GM23338 (cell line): ENCODE data around the gene MAPK6. TPM values are rescaled to one million over a fixed set of nuclear protein-coding genes. Genes with fewer than 3 reads are reported as not detected.

Experiments
- ATAC-seq: fragments of 200-7000 bp; cut with Tn5 transposase; 3 replicates; pipeline ENCODE4 v1.9.1; 2020
- DNase-seq: peaks from one replicate; pipeline ENCODE4 v3.0.0-alpha.2; 2015; ENCODE audit warnings: low spot score
- H2AFZ ChIP-seq: fragments of 200-600 bp; sonication (generic); 2 replicates; pipeline ENCODE4 v1.8.0; 2016; ENCODE audit warnings: antibody characterized with exemption, mild to moderate bottlenecking, moderate library complexity
- H3F3A ChIP-seq: fragments of 200-600 bp; sonication (generic); replicated peaks from 2 replicates; pipeline ENCODE4 v1.8.0; 2017; ENCODE audit warnings: antibody characterized with exemption, mixed run types, low read depth
- H3K27ac ChIP-seq: fragments of 200-600 bp; sonication (generic); 2 replicates; pipeline ENCODE4 v1.6.1; 2016; ENCODE audit warnings: low read depth
- H3K27me3 ChIP-seq: fragments of 200-600 bp; sonication (generic); 2 replicates; pipeline ENCODE4 v1.8.0; 2016; ENCODE audit warnings: mild to moderate bottlenecking, mixed run types, moderate library complexity; ENCODE audit not compliant: insufficient read depth
- H3K36me3 ChIP-seq: fragments of 200-600 bp; sonication (generic); 2 replicates; pipeline ENCODE4 v1.8.0; 2016; ENCODE audit warnings: mild to moderate bottlenecking; ENCODE audit not compliant: insufficient read depth
- H3K4me1 ChIP-seq: fragments of 200-600 bp; sonication (generic); 2 replicates; pipeline ENCODE4 v1.8.0; 2016; ENCODE audit warnings: mild to moderate bottlenecking, moderate library complexity; ENCODE audit not compliant: insufficient read depth
- H3K4me2 ChIP-seq: fragments of 200-600 bp; sonication (generic); 2 replicates; pipeline ENCODE4 v1.7.1; 2017; ENCODE audit warnings: mixed run types
- H3K4me3 ChIP-seq: fragments of 200-600 bp; sonication (generic); 2 replicates; pipeline ENCODE4 v1.6.1; 2016; ENCODE audit warnings: mixed run types
- H3K79me2 ChIP-seq: fragments of 200-600 bp; sonication (generic); replicated peaks from 2 replicates; pipeline ENCODE4 v1.8.0; 2017; ENCODE audit warnings: mild to moderate bottlenecking; ENCODE audit not compliant: insufficient read depth
- H3K9me2 ChIP-seq: fragments of 200-600 bp; sonication (generic); 2 replicates; pipeline ENCODE4 v1.8.0; 2017; ENCODE audit not compliant: insufficient read depth
- H4K20me1 ChIP-seq: fragments of 200-600 bp; sonication (generic); replicated peaks from 2 replicates; pipeline ENCODE4 v1.8.0; 2017; ENCODE audit warnings: mild to moderate bottlenecking; ENCODE audit not compliant: insufficient read depth
- H3K27ac Mint-ChIP-seq: 2 replicates; pipeline ENCODE4 v1.8.0; 2020; ENCODE audit warnings: inconsistent platforms, mild to moderate bottlenecking, moderate library complexity, mixed read lengths
- H3K27me3 Mint-ChIP-seq: 3 replicates; pipeline ENCODE4 v1.8.0; 2022; ENCODE audit warnings: low read depth, mild to moderate bottlenecking, moderate library complexity, mixed read lengths, inconsistent platforms; ENCODE audit not compliant: insufficient read depth, poor library complexity
- H3K36me3 Mint-ChIP-seq: 3 replicates; pipeline ENCODE4 v1.8.0; 2021; ENCODE audit warnings: low read depth, mild to moderate bottlenecking, inconsistent platforms, moderate library complexity, mixed read lengths
- H3K4me1 Mint-ChIP-seq: 3 replicates; pipeline ENCODE4 v1.8.0; 2020; ENCODE audit warnings: mild to moderate bottlenecking, inconsistent platforms, mixed read lengths
- H3K4me3 Mint-ChIP-seq: 3 replicates; pipeline ENCODE4 v1.8.0; 2021; ENCODE audit warnings: moderate library complexity, mild to moderate bottlenecking, inconsistent platforms, mixed read lengths
- H3K9me3 Mint-ChIP-seq: 3 replicates; pipeline ENCODE4 v1.8.0; 2020; ENCODE audit warnings: moderate library complexity, mild to moderate bottlenecking, inconsistent platforms, mixed read lengths
- CREB1 ChIP-seq: fragments of 250-450 bp; sonication (Bioruptor Pico); IDR thresholded peaks from 2 replicates; pipeline ENCODE4 v1.5.0; 2020; ENCODE audit warnings: low read depth, mild to moderate bottlenecking, moderate library complexity
- ETS1 ChIP-seq: IDR thresholded peaks from 2 replicates; pipeline ENCODE4 v1.6.1; 2016; ENCODE audit warnings: antibody characterized with exemption
- EZH2 ChIP-seq: fragments of 200-600 bp; sonication (generic); IDR thresholded peaks from one replicate; pipeline ENCODE4 v1.8.0; 2017; ENCODE audit warnings: antibody characterized with exemption, mild to moderate bottlenecking, low read depth; ENCODE audit not compliant: unreplicated experiment
- NANOG ChIP-seq: IDR thresholded peaks from 2 replicates; pipeline ENCODE4 v1.6.1; 2016; ENCODE audit warnings: antibody characterized with exemption, borderline replicate concordance
- POLR2AphosphoS5 ChIP-seq: IDR thresholded peaks from 2 replicates; pipeline ENCODE4 v1.6.1; 2016; ENCODE audit warnings: antibody characterized with exemption, low read depth
- STAT1 ChIP-seq: IDR thresholded peaks from one replicate; pipeline ENCODE4 v1.6.1; 2016; ENCODE audit warnings: antibody characterized with exemption; ENCODE audit not compliant: unreplicated experiment
- ZNF114 ChIP-seq: fragments of 250-450 bp; sonication (Bioruptor Pico); IDR thresholded peaks from 2 replicates; pipeline ENCODE4 v1.5.0; 2020; ENCODE audit warnings: mild to moderate bottlenecking, moderate library complexity
- ZNF331 ChIP-seq: fragments of 250-450 bp; sonication (Bioruptor Pico); IDR thresholded peaks from 2 replicates; pipeline ENCODE4 v1.5.0; 2020; ENCODE audit warnings: low read depth, mild to moderate bottlenecking, moderate library complexity
- polyA plus RNA-seq: library from polyadenylated mRNA; unstranded; fragments of >200 nt; fragmentation: Nextera tagmentation; extraction: Ambion mirVana; gene quantifications from 2 replicates; pipeline ENCODE4 v1.2.1, GENCODE V29; 2016
- total RNA-seq: library from RNA; depleted of rRNA; stranded (reverse); fragments of >200 nt; shearing (Covaris generic); gene quantifications from 2 replicates; pipeline ENCODE4 v1.2.3, GENCODE V29; 2014
- TF ChIP-seq, protein P1 (sequence below): IDR thresholded peaks from one replicate; pipeline ENCODE4 v1.6.1; 2018; ENCODE audit warnings: antibody characterized with exemption; ENCODE audit not compliant: unreplicated experiment
- TF ChIP-seq, protein P2 (sequence below): fragments of 250-450 bp; sonication (Bioruptor Pico); IDR thresholded peaks from 2 replicates; pipeline ENCODE4 v1.5.0; 2020; ENCODE audit warnings: mild to moderate bottlenecking, moderate library complexity

MAPK6 gene
- total and polyA plus RNA-seq, 2 experiments from 2014 or later, result 40.9 to 92.3 TPM

GRCh38 chr15:52085299-52085698, 66.3 kb downstream of the MAPK6 start:
- Histone ChIP-seq H3K4me1 (no peaks in the 10 kb centered on the region), H2AFZ (peak overlapping the region; percentile 48; the same call in 1 of the 2 replicates), H3K4me3 (no peak overlapping the region), H3K36me3 (no peaks in the 10 kb centered on the region), H3K79me2 (no peaks in the 10 kb centered on the region), H3K9me2 (no peaks in the 10 kb centered on the region; the same call in 1 of the 2 replicates), H3K4me2 (no peak overlapping the region), H3K27me3 (no peaks in the 10 kb centered on the region), H3K27ac (no peak overlapping the region), H4K20me1 (no peaks in the 10 kb centered on the region), H3F3A (no peaks in the 10 kb centered on the region)
- peaks cover 2% of the 10 kb centered on the region; the same call in 2 of the 3 replicates for H3K4me1 Mint-ChIP-seq
- ATAC-seq (no peak), DNase-seq (no peak)
- no peak overlapping the region for H3K27ac Mint-ChIP-seq
- H3K36me3 Mint-ChIP-seq, result no peaks in the 10 kb centered on the region
- peaks cover 5% of the 10 kb centered on the region; the same call in 2 of the 3 replicates for H3K9me3 Mint-ChIP-seq
- no peak overlapping the region for H3K4me3 Mint-ChIP-seq
- no peaks in the 10 kb centered on the region for H3K27me3 Mint-ChIP-seq
- TF ChIP-seq STAT1 (no peak), NANOG (no peak), EZH2 (no peak), POLR2AphosphoS5 (no peak), ZNF331 (CRISPR knock-in tag) (no peak)
- TF ChIP-seq, protein P1, sequence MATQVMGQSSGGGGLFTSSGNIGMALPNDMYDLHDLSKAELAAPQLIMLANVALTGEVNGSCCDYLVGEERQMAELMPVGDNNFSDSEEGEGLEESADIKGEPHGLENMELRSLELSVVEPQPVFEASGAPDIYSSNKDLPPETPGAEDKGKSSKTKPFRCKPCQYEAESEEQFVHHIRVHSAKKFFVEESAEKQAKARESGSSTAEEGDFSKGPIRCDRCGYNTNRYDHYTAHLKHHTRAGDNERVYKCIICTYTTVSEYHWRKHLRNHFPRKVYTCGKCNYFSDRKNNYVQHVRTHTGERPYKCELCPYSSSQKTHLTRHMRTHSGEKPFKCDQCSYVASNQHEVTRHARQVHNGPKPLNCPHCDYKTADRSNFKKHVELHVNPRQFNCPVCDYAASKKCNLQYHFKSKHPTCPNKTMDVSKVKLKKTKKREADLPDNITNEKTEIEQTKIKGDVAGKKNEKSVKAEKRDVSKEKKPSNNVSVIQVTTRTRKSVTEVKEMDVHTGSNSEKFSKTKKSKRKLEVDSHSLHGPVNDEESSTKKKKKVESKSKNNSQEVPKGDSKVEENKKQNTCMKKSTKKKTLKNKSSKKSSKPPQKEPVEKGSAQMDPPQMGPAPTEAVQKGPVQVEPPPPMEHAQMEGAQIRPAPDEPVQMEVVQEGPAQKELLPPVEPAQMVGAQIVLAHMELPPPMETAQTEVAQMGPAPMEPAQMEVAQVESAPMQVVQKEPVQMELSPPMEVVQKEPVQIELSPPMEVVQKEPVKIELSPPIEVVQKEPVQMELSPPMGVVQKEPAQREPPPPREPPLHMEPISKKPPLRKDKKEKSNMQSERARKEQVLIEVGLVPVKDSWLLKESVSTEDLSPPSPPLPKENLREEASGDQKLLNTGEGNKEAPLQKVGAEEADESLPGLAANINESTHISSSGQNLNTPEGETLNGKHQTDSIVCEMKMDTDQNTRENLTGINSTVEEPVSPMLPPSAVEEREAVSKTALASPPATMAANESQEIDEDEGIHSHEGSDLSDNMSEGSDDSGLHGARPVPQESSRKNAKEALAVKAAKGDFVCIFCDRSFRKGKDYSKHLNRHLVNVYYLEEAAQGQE, result no peak

- Histone ChIP-seq H4K20me1 (no peaks in the 10 kb centered on the region), H3K4me3 (no peak overlapping the region), H3K4me1 (no peaks in the 10 kb centered on the region), H3K27me3 (no peaks in the 10 kb centered on the region), H3K9me2 (no peaks in the 10 kb centered on the region; the same call in 1 of the 2 replicates), H3K36me3 (no peaks in the 10 kb centered on the region), H3K4me2 (no peak overlapping the region), H3F3A (no peaks in the 10 kb centered on the region), H2AFZ (no peak overlapping the region), H3K79me2 (no peaks in the 10 kb centered on the region), H3K27ac (no peak overlapping the region)
- peaks cover 2% of the 10 kb centered on the region; the same call in 2 of the 3 replicates for H3K4me1 Mint-ChIP-seq
- ATAC-seq (no peak), DNase-seq (no peak)
- peaks cover 5% of the 10 kb centered on the region; the same call in 2 of the 3 replicates for H3K9me3 Mint-ChIP-seq
- H3K36me3 Mint-ChIP-seq, result no peaks in the 10 kb centered on the region
- no peak overlapping the region for H3K27ac Mint-ChIP-seq
- no peak overlapping the region for H3K4me3 Mint-ChIP-seq
- no peaks in the 10 kb centered on the region for H3K27me3 Mint-ChIP-seq
- TF ChIP-seq ETS1, result no peak
- no peak for TF ChIP-seq POLR2AphosphoS5
- TF ChIP-seq ZNF114 (CRISPR knock-in tag), result no peak
- TF ChIP-seq, protein P2, sequence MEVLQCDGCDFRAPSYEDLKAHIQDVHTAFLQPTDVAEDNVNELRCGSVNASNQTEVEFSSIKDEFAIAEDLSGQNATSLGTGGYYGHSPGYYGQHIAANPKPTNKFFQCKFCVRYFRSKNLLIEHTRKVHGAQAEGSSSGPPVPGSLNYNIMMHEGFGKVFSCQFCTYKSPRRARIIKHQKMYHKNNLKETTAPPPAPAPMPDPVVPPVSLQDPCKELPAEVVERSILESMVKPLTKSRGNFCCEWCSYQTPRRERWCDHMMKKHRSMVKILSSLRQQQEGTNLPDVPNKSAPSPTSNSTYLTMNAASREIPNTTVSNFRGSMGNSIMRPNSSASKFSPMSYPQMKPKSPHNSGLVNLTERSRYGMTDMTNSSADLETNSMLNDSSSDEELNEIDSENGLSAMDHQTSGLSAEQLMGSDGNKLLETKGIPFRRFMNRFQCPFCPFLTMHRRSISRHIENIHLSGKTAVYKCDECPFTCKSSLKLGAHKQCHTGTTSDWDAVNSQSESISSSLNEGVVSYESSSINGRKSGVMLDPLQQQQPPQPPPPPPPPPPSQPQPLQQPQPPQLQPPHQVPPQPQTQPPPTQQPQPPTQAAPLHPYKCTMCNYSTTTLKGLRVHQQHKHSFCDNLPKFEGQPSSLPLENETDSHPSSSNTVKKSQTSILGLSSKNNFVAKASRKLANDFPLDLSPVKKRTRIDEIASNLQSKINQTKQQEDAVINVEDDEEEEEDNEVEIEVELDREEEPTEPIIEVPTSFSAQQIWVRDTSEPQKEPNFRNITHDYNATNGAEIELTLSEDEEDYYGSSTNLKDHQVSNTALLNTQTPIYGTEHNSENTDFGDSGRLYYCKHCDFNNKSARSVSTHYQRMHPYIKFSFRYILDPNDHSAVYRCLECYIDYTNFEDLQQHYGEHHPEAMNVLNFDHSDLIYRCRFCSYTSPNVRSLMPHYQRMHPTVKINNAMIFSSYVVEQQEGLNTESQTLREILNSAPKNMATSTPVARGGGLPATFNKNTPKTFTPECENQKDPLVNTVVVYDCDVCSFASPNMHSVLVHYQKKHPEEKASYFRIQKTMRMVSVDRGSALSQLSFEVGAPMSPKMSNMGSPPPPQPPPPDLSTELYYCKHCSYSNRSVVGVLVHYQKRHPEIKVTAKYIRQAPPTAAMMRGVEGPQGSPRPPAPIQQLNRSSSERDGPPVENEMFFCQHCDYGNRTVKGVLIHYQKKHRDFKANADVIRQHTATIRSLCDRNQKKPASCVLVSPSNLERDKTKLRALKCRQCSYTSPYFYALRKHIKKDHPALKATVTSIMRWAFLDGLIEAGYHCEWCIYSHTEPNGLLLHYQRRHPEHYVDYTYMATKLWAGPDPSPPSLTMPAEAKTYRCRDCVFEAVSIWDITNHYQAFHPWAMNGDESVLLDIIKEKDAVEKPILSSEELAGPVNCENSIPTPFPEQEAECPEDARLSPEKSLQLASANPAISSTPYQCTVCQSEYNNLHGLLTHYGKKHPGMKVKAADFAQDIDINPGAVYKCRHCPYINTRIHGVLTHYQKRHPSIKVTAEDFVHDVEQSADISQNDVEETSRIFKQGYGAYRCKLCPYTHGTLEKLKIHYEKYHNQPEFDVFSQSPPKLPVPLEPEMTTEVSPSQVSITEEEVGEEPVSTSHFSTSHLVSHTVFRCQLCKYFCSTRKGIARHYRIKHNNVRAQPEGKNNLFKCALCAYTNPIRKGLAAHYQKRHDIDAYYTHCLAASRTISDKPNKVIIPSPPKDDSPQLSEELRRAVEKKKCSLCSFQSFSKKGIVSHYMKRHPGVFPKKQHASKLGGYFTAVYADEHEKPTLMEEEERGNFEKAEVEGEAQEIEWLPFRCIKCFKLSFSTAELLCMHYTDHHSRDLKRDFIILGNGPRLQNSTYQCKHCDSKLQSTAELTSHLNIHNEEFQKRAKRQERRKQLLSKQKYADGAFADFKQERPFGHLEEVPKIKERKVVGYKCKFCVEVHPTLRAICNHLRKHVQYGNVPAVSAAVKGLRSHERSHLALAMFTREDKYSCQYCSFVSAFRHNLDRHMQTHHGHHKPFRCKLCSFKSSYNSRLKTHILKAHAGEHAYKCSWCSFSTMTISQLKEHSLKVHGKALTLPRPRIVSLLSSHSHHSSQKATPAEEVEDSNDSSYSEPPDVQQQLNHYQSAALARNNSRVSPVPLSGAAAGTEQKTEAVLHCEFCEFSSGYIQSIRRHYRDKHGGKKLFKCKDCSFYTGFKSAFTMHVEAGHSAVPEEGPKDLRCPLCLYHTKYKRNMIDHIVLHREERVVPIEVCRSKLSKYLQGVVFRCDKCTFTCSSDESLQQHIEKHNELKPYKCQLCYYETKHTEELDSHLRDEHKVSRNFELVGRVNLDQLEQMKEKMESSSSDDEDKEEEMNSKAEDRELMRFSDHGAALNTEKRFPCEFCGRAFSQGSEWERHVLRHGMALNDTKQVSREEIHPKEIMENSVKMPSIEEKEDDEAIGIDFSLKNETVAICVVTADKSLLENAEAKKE (CRISPR knock-in tag), result no peak
- no peak for TF ChIP-seq ZNF331 (CRISPR knock-in tag)
- no peak for TF ChIP-seq EZH2
- TF ChIP-seq CREB1 (CRISPR knock-in tag), result no peak
Observed at GRCh38 chr15:52086011-52086786, 67.2 kb downstream of the MAPK6 start.
